Measurements from ENCODE around the gene NIBAN1.
"Not testable (repeated sequence)": the region's sequence is repeated elsewhere in the genome, so short reads cannot be mapped to it uniquely, and the experiment has no call there.

Gene NIBAN1

GRCh38 chr1:184972315-184973055, 1.8 kb downstream of the NIBAN1 start:
- no peak for DNase-seq

GRCh38 chr1:184971522-184972265, 2.6 kb downstream of the NIBAN1 start:
- no peak for DNase-seq

- peak; percentile 65 for DNase-seq
Measured at GRCh38 chr1:184970691-184971161, 3.6 kb downstream of the NIBAN1 start.

- no peak for DNase-seq
Measured at GRCh38 chr1:184966989-184967388, 7.3 kb downstream of the NIBAN1 start.

- DNase-seq = no peak
Measured at GRCh38 chr1:184965944-184966860, 8.1 kb downstream of the NIBAN1 start.

GRCh38 chr1:184965439-184965838, 8.9 kb downstream of the NIBAN1 start:
- no peak for DNase-seq

GRCh38 chr1:184959626-184960025, 14.7 kb downstream of the NIBAN1 start:
- no peak for DNase-seq

- DNase-seq = no peak
Measured at GRCh38 chr1:184958554-184959353, 15.6 kb downstream of the NIBAN1 start.

GRCh38 chr1:184957901-184958300, 16.4 kb downstream of the NIBAN1 start:
- DNase-seq = not testable (repeated sequence)

- no peak for DNase-seq
Measured at GRCh38 chr1:184956999-184957700, 17.2 kb downstream of the NIBAN1 start.

GRCh38 chr1:184954232-184954995, 19.9 kb downstream of the NIBAN1 start:
- no peak for DNase-seq

GRCh38 chr1:184953600-184954219, 20.6 kb downstream of the NIBAN1 start:
- DNase-seq = no peak

- DNase-seq = no peak
Measured at GRCh38 chr1:184952428-184952827, 21.9 kb downstream of the NIBAN1 start.

- DNase-seq = no peak
Measured at GRCh38 chr1:184951788-184952187, 22.5 kb downstream of the NIBAN1 start.

GRCh38 chr1:184950906-184951305, 23.4 kb downstream of the NIBAN1 start:
- DNase-seq = no peak

- DNase-seq = no peak
Measured at GRCh38 chr1:184950227-184950626, 24.1 kb downstream of the NIBAN1 start.

GRCh38 chr1:184947497-184948256, 26.6 kb downstream of the NIBAN1 start:
- DNase-seq = no peak

- no peak for DNase-seq
Measured at GRCh38 chr1:184945678-184946412, 28.5 kb downstream of the NIBAN1 start.

GRCh38 chr1:184945029-184945428, 29.3 kb downstream of the NIBAN1 start:
- DNase-seq = no peak
